GM10266 (cell line): ENCODE results near the gene MICAL3.
"Not testable (repeated sequence)": the region's sequence is repeated elsewhere in the genome, so short reads cannot be mapped to it uniquely, and the experiment has no call there.

Experiments
- DNase-seq: peaks from one replicate; pipeline ENCODE4 v3.0.0; 2012; ENCODE audit errors: extremely low spot score
- CTCF ChIP-seq: IDR thresholded peaks from 2 replicates; pipeline ENCODE4 v1.5.1; 2012; ENCODE audit warnings: mild to moderate bottlenecking, low read depth; ENCODE audit not compliant: control insufficient read depth, insufficient read depth; ENCODE audit errors: missing control alignments

MICAL3 gene, protein sequence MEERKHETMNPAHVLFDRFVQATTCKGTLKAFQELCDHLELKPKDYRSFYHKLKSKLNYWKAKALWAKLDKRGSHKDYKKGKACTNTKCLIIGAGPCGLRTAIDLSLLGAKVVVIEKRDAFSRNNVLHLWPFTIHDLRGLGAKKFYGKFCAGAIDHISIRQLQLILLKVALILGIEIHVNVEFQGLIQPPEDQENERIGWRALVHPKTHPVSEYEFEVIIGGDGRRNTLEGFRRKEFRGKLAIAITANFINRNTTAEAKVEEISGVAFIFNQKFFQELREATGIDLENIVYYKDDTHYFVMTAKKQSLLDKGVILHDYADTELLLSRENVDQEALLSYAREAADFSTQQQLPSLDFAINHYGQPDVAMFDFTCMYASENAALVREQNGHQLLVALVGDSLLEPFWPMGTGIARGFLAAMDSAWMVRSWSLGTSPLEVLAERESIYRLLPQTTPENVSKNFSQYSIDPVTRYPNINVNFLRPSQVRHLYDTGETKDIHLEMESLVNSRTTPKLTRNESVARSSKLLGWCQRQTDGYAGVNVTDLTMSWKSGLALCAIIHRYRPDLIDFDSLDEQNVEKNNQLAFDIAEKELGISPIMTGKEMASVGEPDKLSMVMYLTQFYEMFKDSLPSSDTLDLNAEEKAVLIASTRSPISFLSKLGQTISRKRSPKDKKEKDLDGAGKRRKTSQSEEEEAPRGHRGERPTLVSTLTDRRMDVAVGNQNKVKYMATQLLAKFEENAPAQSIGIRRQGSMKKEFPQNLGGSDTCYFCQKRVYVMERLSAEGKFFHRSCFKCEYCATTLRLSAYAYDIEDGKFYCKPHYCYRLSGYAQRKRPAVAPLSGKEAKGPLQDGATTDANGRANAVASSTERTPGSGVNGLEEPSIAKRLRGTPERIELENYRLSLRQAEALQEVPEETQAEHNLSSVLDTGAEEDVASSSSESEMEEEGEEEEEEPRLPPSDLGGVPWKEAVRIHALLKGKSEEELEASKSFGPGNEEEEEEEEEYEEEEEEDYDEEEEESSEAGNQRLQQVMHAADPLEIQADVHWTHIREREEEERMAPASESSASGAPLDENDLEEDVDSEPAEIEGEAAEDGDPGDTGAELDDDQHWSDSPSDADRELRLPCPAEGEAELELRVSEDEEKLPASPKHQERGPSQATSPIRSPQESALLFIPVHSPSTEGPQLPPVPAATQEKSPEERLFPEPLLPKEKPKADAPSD (N-terminal part only)

GRCh38 chr22:18024276-18024939 lies at the start of gene MICAL3:
MICAL3 (minus strand) TSS chr22:18024561; CDS start chr22:17906812, 117,749 bp downstream.
- TF ChIP-seq CTCF, result peak; percentile 91
- peak; percentile 90 for DNase-seq

DNA sequence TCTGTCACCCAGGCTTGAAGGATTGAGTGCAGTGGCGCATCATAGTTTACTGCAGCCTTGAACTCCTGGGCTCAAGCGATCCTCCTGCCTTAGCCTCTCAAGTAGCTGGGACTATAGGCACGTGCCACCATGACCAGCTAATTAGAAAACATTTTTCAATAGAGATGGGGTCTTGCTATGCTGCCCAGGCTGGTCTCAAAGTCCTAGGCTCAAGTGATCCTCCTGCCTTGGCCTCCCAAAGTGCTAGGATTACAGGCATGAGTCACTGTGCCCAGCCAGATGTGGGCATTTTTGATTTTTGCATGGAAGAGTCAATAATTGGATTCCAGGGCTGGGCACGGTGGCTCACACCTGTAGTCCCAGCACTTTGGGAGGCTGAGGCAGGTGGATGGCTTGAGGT lies 49.6 kb upstream of the MICAL3 start:
- DNase-seq, result not testable (repeated sequence)

GRCh38 chr22:18073467-18073866 lies 49.1 kb upstream of the MICAL3 start:
- no peak for DNase-seq
- no peak for TF ChIP-seq CTCF

- no peak for TF ChIP-seq CTCF
Measured at GRCh38 chr22:18071968-18072310, 47.6 kb upstream of the MICAL3 start.

GRCh38 chr22:18071307-18071967 lies 47.1 kb upstream of the MICAL3 start:
- not testable (repeated sequence) for DNase-seq

More at GRCh38 chr22:18071968-18072310, 47.6 kb upstream of the MICAL3 start:
- no peak for DNase-seq

DNA sequence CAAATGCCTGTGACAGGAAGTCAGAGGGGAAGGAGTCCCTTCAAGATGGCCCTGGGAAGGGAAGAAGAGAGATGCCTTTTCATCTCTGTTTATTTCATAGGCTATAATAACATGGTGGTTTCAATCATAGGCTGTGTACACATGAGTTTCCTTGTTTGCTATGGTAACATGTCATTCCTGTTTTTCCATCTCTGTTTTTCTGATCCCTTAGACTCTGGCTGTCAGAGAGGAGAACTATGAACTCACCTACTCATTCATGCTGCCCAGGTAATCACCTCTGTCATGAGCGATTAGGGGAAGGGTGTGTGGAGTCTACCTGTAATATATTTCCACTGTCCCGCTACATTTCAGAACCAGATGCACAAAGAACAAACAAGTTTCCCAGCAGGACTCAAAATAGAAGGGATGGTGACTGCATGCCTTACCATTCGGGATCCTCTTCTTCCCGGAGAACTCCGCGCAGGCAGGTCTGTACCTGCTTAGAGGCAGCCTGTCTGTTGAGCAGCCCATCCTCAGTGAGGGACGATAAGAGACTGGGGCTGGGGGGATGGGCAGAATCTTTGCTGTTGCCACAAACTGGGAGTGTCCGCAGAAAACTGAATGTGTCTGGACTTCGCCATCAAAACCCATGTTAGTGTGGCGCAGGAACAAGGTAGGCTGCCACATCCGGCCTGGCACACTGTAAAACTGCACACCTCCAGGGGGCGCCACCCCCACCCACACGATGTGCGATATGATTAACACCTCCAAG lies 46.4 kb upstream of the MICAL3 start:
- TF ChIP-seq CTCF, result peak; percentile 12
- no peak for DNase-seq

GRCh38 chr22:18070041-18070440 lies 45.7 kb upstream of the MICAL3 start:
- no peak for DNase-seq

More at GRCh38 chr22:18070041-18070440, 45.7 kb upstream of the MICAL3 start:
- no peak for TF ChIP-seq CTCF
